SU-DHL-6 (cell line): ENCODE measurements around the gene PLXND1.
"Not testable (repeated sequence)": the region's sequence is repeated elsewhere in the genome, so short reads cannot be mapped to it uniquely, and the experiment has no call there.

Source experiments
- EZH2phosphoT487 ChIP-seq: fragments of 200-600 bp; sonication (generic), shearing (Covaris generic); conservative IDR thresholded peaks from 2 replicates; pipeline ENCODE4 v1.6.1; 2018; ENCODE audit warnings: mild to moderate bottlenecking, antibody characterized with exemption, low read length, moderate library complexity, mixed read lengths
- TF ChIP-seq, protein P1 (sequence below): fragments of 200-600 bp; sonication (generic); IDR thresholded peaks from one replicate; pipeline ENCODE4 v1.5.1; 2017; ENCODE audit warnings: antibody characterized with exemption, mild to moderate bottlenecking, low read length, moderate library complexity; ENCODE audit not compliant: insufficient read depth, poor library complexity, severe bottlenecking

DNA sequence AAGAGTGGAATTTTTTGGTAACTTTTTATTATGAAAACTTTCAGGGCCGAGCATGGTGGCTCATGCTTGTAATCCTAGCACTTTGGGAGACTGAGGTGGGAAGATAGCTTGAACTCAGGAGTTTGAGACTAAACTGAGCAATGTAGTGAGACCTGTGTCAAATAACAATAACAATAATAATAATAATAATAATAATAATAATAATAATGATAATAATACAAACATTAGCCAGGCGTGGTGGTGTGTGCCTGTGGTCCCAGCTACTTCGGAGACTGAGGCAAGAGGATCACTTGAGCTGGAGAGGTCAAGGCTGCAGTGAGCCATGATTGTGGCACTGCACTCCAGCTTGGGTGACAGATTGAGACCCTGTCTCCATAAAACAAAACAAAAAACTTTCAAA, 60.5 kb downstream of the PLXND1 start:
- TF ChIP-seq, protein P1, sequence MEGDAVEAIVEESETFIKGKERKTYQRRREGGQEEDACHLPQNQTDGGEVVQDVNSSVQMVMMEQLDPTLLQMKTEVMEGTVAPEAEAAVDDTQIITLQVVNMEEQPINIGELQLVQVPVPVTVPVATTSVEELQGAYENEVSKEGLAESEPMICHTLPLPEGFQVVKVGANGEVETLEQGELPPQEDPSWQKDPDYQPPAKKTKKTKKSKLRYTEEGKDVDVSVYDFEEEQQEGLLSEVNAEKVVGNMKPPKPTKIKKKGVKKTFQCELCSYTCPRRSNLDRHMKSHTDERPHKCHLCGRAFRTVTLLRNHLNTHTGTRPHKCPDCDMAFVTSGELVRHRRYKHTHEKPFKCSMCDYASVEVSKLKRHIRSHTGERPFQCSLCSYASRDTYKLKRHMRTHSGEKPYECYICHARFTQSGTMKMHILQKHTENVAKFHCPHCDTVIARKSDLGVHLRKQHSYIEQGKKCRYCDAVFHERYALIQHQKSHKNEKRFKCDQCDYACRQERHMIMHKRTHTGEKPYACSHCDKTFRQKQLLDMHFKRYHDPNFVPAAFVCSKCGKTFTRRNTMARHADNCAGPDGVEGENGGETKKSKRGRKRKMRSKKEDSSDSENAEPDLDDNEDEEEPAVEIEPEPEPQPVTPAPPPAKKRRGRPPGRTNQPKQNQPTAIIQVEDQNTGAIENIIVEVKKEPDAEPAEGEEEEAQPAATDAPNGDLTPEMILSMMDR: not testable (repeated sequence)
- TF ChIP-seq EZH2phosphoT487: not testable (repeated sequence)
